ENCODE results near the gene MBNL1. TPM values are rescaled to one million over a fixed set of nuclear protein-coding genes. Genes with fewer than 3 reads are reported as not detected.
A peak's percentile ranks its signal among the peaks of the same experiment; 100 is the strongest.

Gene MBNL1
- total and polyA plus RNA-seq, 2 of the 4 experiments (the other 2 are of a cell fraction), result 127 to 664 TPM

GRCh38 chr3:152386208-152386607, 117.5 kb downstream of the MBNL1 start:
- Histone ChIP-seq H4K5ac (ENCODE audit: low read depth, low read length) (no peak overlapping the region), H2BK20ac (ENCODE audit: low read depth, low read length) (peak overlapping the region; percentile 59; the same call in 1 of the 2 replicates), H3K4me2 (ENCODE audit: low read depth, low read length) (no peak overlapping the region), H4K91ac (ENCODE audit: insufficient read depth, low read depth, low read length) (no peak overlapping the region), H3K27me3 (ENCODE audit: control insufficient read depth, insufficient read depth, low read length) (no peaks in the 10 kb centered on the region), H2AFZ (replicated peaks; ENCODE audit: low read length, poor library complexity) (no peak overlapping the region), H3K4me1 (ENCODE audit: control insufficient read depth, insufficient read depth, low read length) (peaks cover 9% of the 10 kb centered on the region), H3K18ac (ENCODE audit: low read depth, low read length) (peak overlapping the region; percentile 87; the same call in 1 of the 2 replicates), H3K79me1 (ENCODE audit: low read depth in 1 of 2, low read length in 2 of 2) (peaks cover 5 to 51% of the 10 kb centered on the region in 2 experiments), H2BK120ac (ENCODE audit: low read depth, low read length) (no peak overlapping the region), H2AK5ac (ENCODE audit: low read depth, low read length) (no peak overlapping the region), H3K9ac (ENCODE audit: low read depth, low read length) (no peak overlapping the region), H2BK5ac (ENCODE audit: low read depth, low read length, poor library complexity, severe bottlenecking) (peak overlapping the region; percentile 91), H2AK9ac (replicated peaks; ENCODE audit: low read depth, low read length, poor library complexity) (no peak overlapping the region), H4K8ac (ENCODE audit: low read depth in 2 of 2, low read length in 2 of 2) (peak overlapping the region in 1 of 2 experiments; percentile 68; a peak in 2 of 4 replicates), H3K9me3 (ENCODE audit: control insufficient read depth, insufficient read depth, low read length) (no peaks in the 10 kb centered on the region), H3K14ac (replicated peaks; ENCODE audit: low read depth, low read length) (no peak overlapping the region), H3K23ac (ENCODE audit: low read depth, low read length) (peak overlapping the region; percentile 17; the same call in 1 of the 2 replicates), H3K36me3 (ENCODE audit: control insufficient read depth, insufficient read depth, low read length) (peaks cover 4% of the 10 kb centered on the region; the same call in 1 of the 2 replicates), H3K4me3 (ENCODE audit: insufficient read depth, low read depth, low read length) (no peak overlapping the region), H3K9me1 (ENCODE audit: insufficient read depth, low read length) (peaks cover 9% of the 10 kb centered on the region), H4K20me1 (ENCODE audit: insufficient read depth, low read length) (peaks cover 34% of the 10 kb centered on the region), H3K56ac (ENCODE audit: extremely low read depth, insufficient read depth, low read length) (no peak overlapping the region), H3K27ac (ENCODE audit: insufficient read depth, low read length) (no peak overlapping the region), H2BK15ac (ENCODE audit: low read depth, low read length) (no peak overlapping the region), H3K4ac (ENCODE audit: low read depth, low read length) (no peak overlapping the region)
- TF ChIP-seq MAZ (IDR thresholded peaks at IDR 0.05; ENCODE audit: borderline replicate concordance, low read depth, low read length) (no peak), USF2 (IDR thresholded peaks at IDR 0.05; ENCODE audit: low read depth, low read length) (no peak), RFX5 (IDR thresholded peaks at IDR 0.05; ENCODE audit: low read depth, low read length) (no peak), RAD21 (IDR thresholded peaks at IDR 0.05; ENCODE audit: low read length) (no peak), NFE2L2 (IDR thresholded peaks at IDR 0.05; ENCODE audit: low read depth, low read length) (no peak), MXI1 (IDR thresholded peaks at IDR 0.05; ENCODE audit: borderline replicate concordance, low read depth, low read length) (no peak), RCOR1 (IDR thresholded peaks at IDR 0.05; ENCODE audit: insufficient replicate concordance, low read length) (no peak), MAFK (IDR thresholded peaks at IDR 0.05; ENCODE audit: low read depth, low read length) (no peak), FOS (IDR thresholded peaks at IDR 0.05; ENCODE audit: low read depth, low read length) (no peak), CHD1 (IDR thresholded peaks at IDR 0.05; ENCODE audit: low read depth, low read length) (no peak), SMC3 (IDR thresholded peaks at IDR 0.05; ENCODE audit: low read depth, low read length) (no peak), CTCF (conservative IDR thresholded peaks at IDR 0.05; ENCODE audit: low read depth, low read length) (no peak)
- no TSS peak for BruUV-seq (replicated peaks)
- ChIA-PET CTCF (interaction anchor here (0.5 to 0.6 kb wide), 2 partner anchors 17 to 244 kb away, joined by 3 to 5 read pairs; no protein-coding TSS in a partner anchor), POLR2A (ENCODE audit: unreplicated experiment) (no interaction called here)
- ATAC-seq (ENCODE audit: low read depth), result no peak
- intact Hi-C loops (cut with micrococcal nuclease), result loop anchor here (5.0 kb wide), 1 partner anchor 114 kb away; no protein-coding TSS in a partner anchor
- DNase-seq, result no peak
- dilution Hi-C loops (cut with HindIII; ENCODE audit: low sequenced_read_pairs, unreplicated experiment), result no loop called here
- in situ Hi-C loops (cut with MboI; ENCODE audit: low sequenced_read_pairs), result no loop called here
